GM12878 (cell line): ENCODE measurements around the gene BPIFA1. TPM values are rescaled to one million over a fixed set of nuclear protein-coding genes. Genes with fewer than 3 reads are reported as not detected.

Experiments
- ATAC-seq: fragments of 200-7000 bp; cut with Tn5 transposase; 3 replicates; pipeline ENCODE4 v1.9.1; 2020; ENCODE audit warnings: mild to moderate bottlenecking, moderate library complexity
- BruUV-seq: library from RNA; stranded (reverse); fragments of 400-500 nt; replicated peaks from 2 replicates; lab custom pipeline; 2021; lab: Mats Ljungman, UMichigan
- CTCF ChIA-PET: fragments of 300-600 bp; sonication (Branson Sonifier 250); formaldehyde crosslinking; extraction: SDS; loops from one replicate; lab custom pipeline; 2021; ENCODE audit warnings: inconsistent platforms; lab: Yijun Ruan, JAX
- POLR2A ChIA-PET: fragments of 350-600 bp; formaldehyde crosslinking; extraction: SDS; loops from one replicate; lab custom pipeline; 2021; ENCODE audit warnings: inconsistent platforms; lab: Charles Lee
- RAD21 ChIA-PET: fragments of 300-600 bp; sonication (Branson Sonifier 250); formaldehyde crosslinking; loops from one replicate; lab custom pipeline; 2023; ENCODE audit warnings: antibody characterized with exemption; ENCODE audit not compliant: unreplicated experiment; lab: Charles Lee
- SMC1A ChIA-PET: fragments of 300-600 bp; sonication (Branson Sonifier 250); formaldehyde crosslinking; loops from one replicate; lab custom pipeline; 2023; ENCODE audit not compliant: unreplicated experiment, uncharacterized antibody; lab: Charles Lee
- DNase-seq: peaks from one replicate; pipeline ENCODE4 v3.0.0-alpha.2; 2011; ENCODE audit warnings: low read depth, low spot score
- FAIRE-seq: peaks from 3 replicates; lab custom pipeline; 2011; peaks lifted over from hg19 to GRCh38; lab: Jason Lieb, UNC
- H2AFZ ChIP-seq: 2 replicates; pipeline ENCODE4 v1.6.0; 2011; ENCODE audit warnings: low read depth, low read length, control low read depth; ENCODE audit not compliant: control insufficient read depth
- H3K27ac ChIP-seq: 2 replicates; pipeline ENCODE4 v1.5.1; 2011; ENCODE audit warnings: control low read depth; ENCODE audit not compliant: control insufficient read depth, insufficient read depth
- H3K27me3 ChIP-seq, 2 experiments: replicated peaks in 1 of 2; 2 replicates each; pipeline versions ENCODE4 v1.6.0 to v1.6.1; 2011; ENCODE audit warnings: low read length in 1 of 2; ENCODE audit not compliant: control insufficient read depth in 2 of 2, insufficient read depth in 2 of 2
- H3K36me3 ChIP-seq, 2 experiments: 2 replicates each; pipeline ENCODE4 v1.5.1; 2011; ENCODE audit warnings: low read length in 1 of 2; ENCODE audit not compliant: control insufficient read depth in 2 of 2, insufficient read depth in 2 of 2
- H3K4me1 ChIP-seq: 2 replicates; pipeline ENCODE4 v1.6.1; 2011; ENCODE audit warnings: mild to moderate bottlenecking, low read length, moderate library complexity, mixed read lengths; ENCODE audit not compliant: control insufficient read depth, insufficient read depth
- H3K4me2 ChIP-seq: 2 replicates; pipeline ENCODE4 v1.6.0; 2011; ENCODE audit warnings: control low read depth; ENCODE audit not compliant: control insufficient read depth, insufficient read depth
- H3K4me3 ChIP-seq: fragments of 200-600 bp; sonication (generic); 2 replicates; pipeline ENCODE4 v1.5.1; 2016
- H3K79me2 ChIP-seq: 2 replicates; pipeline ENCODE4 v1.6.0; 2011; ENCODE audit warnings: low read length; ENCODE audit not compliant: control insufficient read depth, insufficient read depth
- H3K9ac ChIP-seq: 2 replicates; pipeline ENCODE4 v1.8.0; 2011; ENCODE audit warnings: low read length, control low read depth, mixed read lengths; ENCODE audit not compliant: control insufficient read depth, insufficient read depth
- H3K9me3 ChIP-seq: replicated peaks from 3 replicates; pipeline ENCODE4 v1.5.1; 2011; ENCODE audit warnings: mild to moderate bottlenecking, low read length; ENCODE audit not compliant: control insufficient read depth, insufficient read depth
- H4K20me1 ChIP-seq: 2 replicates; pipeline ENCODE4 v1.6.0; 2011; ENCODE audit not compliant: control insufficient read depth, insufficient read depth
- ATF2 ChIP-seq: IDR thresholded peaks from 2 replicates; pipeline ENCODE4 v1.6.1; 2012; ENCODE audit warnings: low read length, inconsistent platforms
- ATF3 ChIP-seq: IDR thresholded peaks from 2 replicates; pipeline ENCODE4 v1.6.1; 2011; ENCODE audit warnings: low read depth, mild to moderate bottlenecking, low read length, moderate library complexity, borderline replicate concordance; ENCODE audit errors: extremely low read depth
- BRCA1 ChIP-seq: IDR thresholded peaks from 2 replicates; pipeline ENCODE4 v1.6.1; 2011; ENCODE audit warnings: low read depth, low read length, improper control_type of control experiment
- IRF4 ChIP-seq: IDR thresholded peaks from 2 replicates; pipeline ENCODE4 v1.6.1; 2011; ENCODE audit warnings: low read depth, low read length
- PKNOX1 ChIP-seq: fragments of 450-650 bp; IDR thresholded peaks from 2 replicates; pipeline ENCODE4 v1.6.1; 2016; ENCODE audit warnings: mild to moderate bottlenecking
- RELA ChIP-seq: fragments of 450-650 bp; IDR thresholded peaks from 2 replicates; pipeline ENCODE4 v1.8.0; 2014; ENCODE audit warnings: borderline replicate concordance; ENCODE audit not compliant: partially characterized antibody
- SIN3A ChIP-seq: IDR thresholded peaks from 2 replicates; pipeline ENCODE4 v1.6.1; 2012; ENCODE audit warnings: low read depth, low read length, improper control_type of control experiment
- SUZ12 ChIP-seq: fragments of 200-600 bp; sonication (generic); IDR thresholded peaks from one replicate; pipeline ENCODE4 v1.6.1; 2018; ENCODE audit warnings: antibody characterized with exemption, mild to moderate bottlenecking; ENCODE audit not compliant: unreplicated experiment
- WRNIP1 ChIP-seq: IDR thresholded peaks from 2 replicates; pipeline ENCODE4 v1.6.1; 2011; ENCODE audit warnings: low read depth, low read length, improper control_type of control experiment, borderline replicate concordance
- ZNF687 ChIP-seq: fragments of 450-650 bp; IDR thresholded peaks from 2 replicates; pipeline ENCODE4 v1.6.1; 2017; ENCODE audit warnings: mild to moderate bottlenecking, moderate library complexity
- WGBS: methylation state at CpG from one replicate; pipeline ENCODE4 v1.1.6; 2016; ENCODE audit warnings: low lambda C conversion rate; ENCODE audit not compliant: insufficient replicate concordance, insufficient coverage; ENCODE audit errors: missing lambda C conversion rate; 5-methylcytosine and 5-hydroxymethylcytosine counted together
- in situ Hi-C: fragments of 300-500 bp; cut with MboI; formaldehyde crosslinking; loops from 9 replicates; pipeline ENCODE4 v1.14.3; 2018; ENCODE audit warnings: mixed read lengths
- intact Hi-C: fragments of 100-400 bp; cut with micrococcal nuclease; formaldehyde crosslinking; loops from one replicate; pipeline ENCODE4 v1.14.2; 2022; ENCODE audit not compliant: unreplicated experiment
- polyA plus RNA-seq, 11 experiments: library from polyadenylated mRNA; depleted of rRNA in 4 of 11; unstranded in 6 of 11; stranded (reverse) in 5 of 11; fragments of >200 nt; fragmentation: Nextera tagmentation in 4 of 11; fragmentation: Illumina TruSeq in 1 of 11; extraction: Ambion mirVana in 4 of 11; extraction: Trizol in 1 of 11; gene quantifications; 1 replicate in 1 of 11; 2 replicates in 10 of 11; pipeline versions ENCODE4 v1.2.1 to v1.2.3, GENCODE V29; 2011 to 2016; ENCODE audit warnings: inconsistent platforms in 2 of 11, missing spikeins in 2 of 11, low read depth in 1 of 11
- total RNA-seq, 4 experiments: library from RNA; depleted of rRNA in 3 of 4; stranded (reverse); fragments of >200 nt in 3 of 4; fragmentation: Illumina TruSeq in 1 of 4; extraction: Trizol in 1 of 4; gene quantifications; 2 replicates each; pipeline versions ENCODE4 v1.2.1 to v1.2.3, GENCODE V29; 2013 to 2021

The BPIFA1 gene
- total and polyA plus RNA-seq, 10 of the 15 experiments (the other 5 are each of a cell fraction or from before 2014, with no cell fraction given) = not detected

GRCh38 chr20:33224399-33224798 lies 11.4 kb upstream of the BPIFA1 start (continued):
- TF ChIP-seq PKNOX1 (no peak), BRCA1 (no peak)

- no TSS peak for BruUV-seq
These were observed 6.0 kb upstream of the BPIFA1 start for GRCh38 chr20:33229843-33230242.

More at GRCh38 chr20:33229843-33230242, 6.0 kb upstream of the BPIFA1 start:
- Histone ChIP-seq H3K27ac (no peak overlapping the region), H3K9ac (no peak overlapping the region), H3K9me3 (no peaks in the 10 kb centered on the region), H3K36me3 (no peaks in the 10 kb centered on the region), H3K27me3 (peaks cover 0 to 3% of the 10 kb centered on the region in 2 experiments; a peak in 3 of 4 replicates), H3K4me1 (no peaks in the 10 kb centered on the region), H2AFZ (no peak overlapping the region), H4K20me1 (no peaks in the 10 kb centered on the region), H3K4me3 (no peak overlapping the region), H3K4me2 (no peak overlapping the region), H3K79me2 (no peaks in the 10 kb centered on the region)
- TF ChIP-seq SIN3A (no peak), IRF4 (no peak), RELA (no peak), SUZ12 (no peak), ATF2 (no peak), ZNF687 (no peak), WRNIP1 (no peak), ATF3 (no peak)
- SMC1A ChIA-PET = interaction anchor here (0.6 kb wide), 1 partner anchor 25 kb away, joined by 3 read pairs; no protein-coding TSS in a partner anchor
- WGBS = 41% methylated on average over 6 of the region's 6 CpGs
- in situ Hi-C loops = no loop called here
- DNase-seq (no peak), ATAC-seq (no peak), FAIRE-seq (no peak)
- intact Hi-C loops = no loop called here
- POLR2A ChIA-PET = no interaction called here
- CTCF ChIA-PET = interaction anchor here (1.5 kb wide), 1 partner anchor 9 kb away, joined by 3 read pairs; no protein-coding TSS in a partner anchor
- RAD21 ChIA-PET = no interaction called here
